HT-29 (cell line): ENCODE data around the gene DISC1. TPM values are rescaled to one million over a fixed set of nuclear protein-coding genes. Genes with fewer than 3 reads are reported as not detected.
A peak's percentile ranks its signal among the peaks of the same experiment; 100 is the strongest.

Experiments
- DNase-seq: peaks from one replicate; pipeline ENCODE4 v3.0.0-alpha.2; 2015; ENCODE audit warnings: low spot score
- total RNA-seq: library from RNA; depleted of rRNA; stranded (reverse); fragments of >200 nt; shearing (Covaris generic); gene quantifications from 2 replicates; pipeline ENCODE4 v1.2.3, GENCODE V29; 2014

DISC1 gene
- total RNA-seq, 1 experiment from 2014 or later, result 0.33 TPM

DNA sequence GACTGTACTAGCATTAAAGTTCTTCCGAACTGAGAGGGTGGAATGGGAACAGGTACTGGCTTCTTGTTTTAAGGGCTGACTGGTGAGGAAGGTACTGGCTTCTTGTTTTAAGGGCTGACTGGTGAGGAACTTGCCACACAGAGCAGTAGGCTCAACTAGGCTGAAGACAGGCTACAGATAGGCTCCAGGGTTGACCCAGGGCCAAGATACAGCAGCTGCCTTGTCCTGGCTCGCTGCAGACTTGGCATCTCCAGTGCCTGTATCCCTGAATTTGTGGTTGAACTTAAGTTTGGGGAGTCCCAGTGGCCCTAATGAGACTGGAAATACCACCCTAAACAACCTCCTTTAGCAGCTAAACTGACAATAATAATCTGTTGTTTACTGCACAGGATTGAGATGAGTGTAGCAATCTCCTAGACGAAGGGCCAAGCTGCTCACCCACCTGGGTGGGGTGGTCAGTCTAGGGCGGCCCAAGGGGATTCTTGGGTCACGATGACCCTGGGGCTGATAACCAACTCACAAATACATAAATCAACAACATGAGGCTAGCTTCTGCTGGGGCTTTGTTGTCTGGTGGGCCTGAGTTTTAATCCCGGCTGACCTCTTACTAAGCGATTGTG lies 227.1 kb downstream of the DISC1 start:
- DNase-seq, result no peak

DNA sequence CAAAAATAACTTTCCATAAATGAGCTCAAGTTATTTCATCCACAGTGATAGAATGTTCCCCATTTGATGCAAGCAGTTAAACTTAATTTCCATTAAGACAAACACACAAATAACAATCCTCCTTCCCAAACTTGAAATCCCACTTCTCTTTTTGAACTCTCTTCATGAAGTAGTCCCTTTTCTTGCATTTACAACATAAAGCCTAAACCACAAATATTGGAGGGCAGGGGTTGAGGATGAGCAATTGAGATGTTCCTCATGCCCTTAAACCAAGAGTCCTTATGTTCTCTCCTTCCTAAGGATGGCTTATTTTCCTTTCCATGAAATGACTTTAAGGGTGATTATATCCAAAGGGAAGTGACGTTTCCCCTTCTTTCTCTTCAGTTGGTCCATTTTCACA lies 228.8 kb downstream of the DISC1 start:
- DNase-seq, result no peak

DNA sequence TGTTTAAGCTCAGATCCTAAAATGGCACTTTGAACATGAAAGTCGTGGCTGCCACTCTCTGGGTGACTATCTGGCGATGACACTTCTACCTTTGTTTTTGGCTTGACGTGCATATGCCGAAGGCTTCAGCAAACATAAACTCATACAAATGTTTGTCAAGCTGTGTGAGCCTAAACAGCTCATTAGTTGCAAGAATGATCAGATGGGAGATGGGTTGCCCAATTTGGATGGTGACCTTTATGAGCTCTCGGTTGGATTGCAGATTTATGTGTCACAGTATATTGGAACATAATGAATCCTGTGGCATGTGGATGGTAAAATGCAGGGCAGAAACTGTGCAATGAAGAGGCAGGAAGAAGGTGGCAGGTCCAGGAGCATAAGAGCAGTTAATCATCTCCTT lies 229.3 kb downstream of the DISC1 start:
- DNase-seq, result no peak

DNA sequence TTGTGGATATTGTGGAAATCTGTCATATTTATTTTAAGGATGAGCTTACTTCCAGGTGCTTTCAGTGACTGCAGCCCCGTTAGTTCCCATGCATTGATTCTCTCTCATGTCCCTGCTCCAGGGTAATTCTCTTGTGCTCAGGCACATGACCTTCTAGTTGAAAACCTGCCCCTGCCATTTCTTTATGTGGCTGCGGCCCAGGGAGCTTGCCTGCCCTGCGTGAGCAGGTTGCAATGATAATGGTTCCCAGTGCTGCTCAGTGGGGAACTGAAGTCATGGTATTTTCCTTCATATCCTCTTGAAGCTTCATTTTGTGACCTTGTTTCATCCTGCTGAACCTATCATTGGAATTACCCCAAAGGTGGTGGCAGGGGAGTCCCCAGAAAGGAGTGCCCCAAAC lies 229.8 kb downstream of the DISC1 start:
- DNase-seq, result no peak

DNA sequence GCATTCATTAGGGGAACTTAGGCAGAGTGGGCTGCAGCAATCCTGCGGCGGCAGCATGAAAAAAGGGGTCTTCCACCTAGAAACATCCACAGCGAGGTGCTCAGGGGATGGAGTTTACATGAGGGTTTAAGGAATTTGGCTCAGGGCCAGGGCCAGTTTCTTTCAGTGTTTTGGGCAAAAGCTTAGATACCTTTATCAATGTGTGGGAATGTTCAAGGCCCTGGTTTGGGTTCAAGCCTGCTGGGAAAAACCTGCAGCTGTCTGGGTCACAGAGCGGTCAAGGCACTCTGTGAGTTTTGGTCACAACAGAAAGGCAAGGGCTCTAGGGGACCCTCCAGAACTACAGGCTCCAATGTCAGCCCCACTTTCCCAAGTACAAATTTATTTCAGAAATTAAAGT lies 230.3 kb downstream of the DISC1 start:
- DNase-seq, result no peak

DNA sequence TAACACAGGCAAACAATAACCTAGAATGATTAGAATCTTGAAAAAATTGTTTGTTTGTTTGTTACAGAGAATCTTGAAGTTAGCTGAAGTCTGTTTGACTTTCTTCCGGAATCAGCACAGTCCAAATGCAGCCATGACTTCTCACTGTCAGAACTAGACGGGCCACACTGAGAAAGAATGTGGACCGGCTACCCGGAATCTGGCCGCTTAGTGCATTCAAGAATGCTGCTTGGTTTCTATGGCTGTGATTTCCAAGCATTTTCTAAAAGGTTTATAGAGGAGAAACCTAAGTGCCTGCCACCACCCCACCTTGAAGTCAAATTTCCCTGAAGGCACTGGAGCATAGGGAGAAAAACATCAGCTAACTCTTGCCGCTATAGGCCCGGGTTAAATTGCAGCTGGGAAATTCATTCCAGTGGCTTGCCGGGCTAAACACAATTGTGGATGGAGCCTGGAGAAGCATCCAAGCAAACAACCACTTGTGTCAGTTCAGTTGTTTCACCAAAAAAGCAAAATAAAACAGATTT lies 231.1 kb downstream of the DISC1 start:
- DNase-seq, result no peak

DNA sequence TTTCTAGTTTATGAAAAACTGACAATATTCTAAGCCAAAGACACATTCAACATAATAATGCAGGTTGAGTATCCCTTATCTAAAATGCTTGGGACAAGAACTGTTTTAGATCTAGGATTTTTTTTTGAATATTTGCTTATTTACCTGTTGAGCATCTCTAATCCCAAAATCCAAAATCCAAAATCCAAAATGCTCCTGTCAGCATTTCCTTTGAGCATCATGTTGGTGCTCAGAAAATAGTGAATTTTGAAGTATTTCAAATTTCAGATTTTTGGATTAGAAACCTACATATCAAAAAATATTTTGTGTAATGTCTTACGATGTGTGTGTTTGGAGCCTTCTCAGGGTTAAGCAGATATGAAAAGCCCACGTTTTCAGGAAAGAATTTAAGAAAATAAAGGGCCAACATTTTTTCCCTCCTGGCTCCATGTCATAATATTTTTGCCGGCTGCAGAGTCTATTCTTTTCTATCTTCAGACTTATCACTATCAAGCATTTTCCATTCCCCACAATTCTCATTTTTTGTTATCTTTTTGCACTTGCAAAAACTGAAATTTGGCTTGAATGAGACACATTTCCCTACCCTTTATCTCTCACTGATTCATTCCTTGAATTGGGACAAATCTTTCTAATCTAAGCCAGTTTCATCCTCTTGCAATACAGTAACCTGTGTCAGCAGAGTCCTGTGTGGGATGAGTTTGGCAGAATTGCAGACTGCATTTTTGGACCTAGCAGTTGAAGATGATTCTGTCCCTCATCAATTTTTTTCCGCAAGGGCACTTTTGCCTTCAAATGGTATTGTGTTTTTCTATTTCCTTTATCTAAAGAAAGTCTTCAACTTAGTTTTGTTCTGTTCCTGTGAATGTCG lies 233.9 kb downstream of the DISC1 start:
- DNase-seq, result no peak

DNA sequence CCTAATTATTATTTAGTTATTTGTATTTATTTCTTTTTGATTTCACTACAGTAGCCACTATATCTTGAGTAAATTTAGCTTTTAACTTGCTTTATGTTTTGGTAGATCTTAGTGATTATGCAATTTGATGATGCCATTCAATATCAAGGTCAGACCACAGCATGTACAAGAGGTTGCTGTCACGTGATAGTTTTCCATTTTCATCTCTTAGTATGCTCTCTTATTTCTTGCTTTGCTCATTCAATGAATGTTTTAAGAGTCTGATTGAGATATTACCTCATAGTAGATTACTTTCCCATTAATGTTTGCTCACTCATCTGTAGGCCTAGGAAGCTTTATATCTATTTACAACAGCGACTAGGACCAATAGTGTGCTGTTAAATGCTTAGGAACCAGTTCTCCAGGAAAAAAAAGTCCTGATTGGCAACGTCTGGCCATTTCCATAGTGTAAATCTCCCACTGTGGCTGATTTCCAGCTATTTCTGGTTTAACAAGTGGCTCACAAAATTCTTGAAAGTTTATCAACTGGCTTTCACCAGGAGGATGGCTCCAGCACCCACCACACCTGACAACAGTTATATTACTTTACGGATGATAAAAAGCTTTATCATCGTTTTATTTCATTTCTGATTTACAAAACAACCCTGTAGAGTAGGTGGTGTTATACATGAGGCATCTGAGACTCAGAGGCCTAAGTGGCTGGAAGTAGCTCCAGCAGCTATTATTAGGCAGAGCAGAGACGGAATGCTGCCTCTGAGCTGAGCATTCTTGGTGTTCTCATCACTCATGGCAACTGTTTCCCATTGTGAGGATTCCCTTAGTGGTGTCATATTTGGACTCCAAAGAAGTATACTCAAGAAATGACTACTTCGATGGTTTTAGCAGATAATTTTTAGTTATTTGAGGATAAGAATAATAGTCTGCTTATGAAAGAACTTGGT lies 235.2 kb downstream of the DISC1 start:
- no peak for DNase-seq

DNA sequence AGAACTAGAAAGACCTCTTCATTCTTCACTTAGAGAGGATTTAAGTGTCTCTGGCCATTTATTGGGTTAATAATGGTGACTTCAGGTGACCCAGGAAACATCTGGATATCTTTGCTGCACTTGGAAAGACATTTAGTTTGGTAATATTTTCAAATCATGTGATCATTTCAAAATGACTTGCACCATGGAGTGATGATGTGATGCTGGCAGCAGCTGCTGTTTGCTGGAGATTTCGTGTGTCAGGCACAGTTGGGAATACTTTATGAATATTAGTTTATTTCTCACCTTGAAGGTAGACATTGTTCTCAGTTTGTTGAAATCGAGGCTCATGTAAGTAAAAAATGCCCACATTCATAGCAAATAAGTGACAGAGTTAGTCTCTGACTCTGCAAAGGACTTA lies 236.0 kb downstream of the DISC1 start:
- DNase-seq, result no peak

DNA sequence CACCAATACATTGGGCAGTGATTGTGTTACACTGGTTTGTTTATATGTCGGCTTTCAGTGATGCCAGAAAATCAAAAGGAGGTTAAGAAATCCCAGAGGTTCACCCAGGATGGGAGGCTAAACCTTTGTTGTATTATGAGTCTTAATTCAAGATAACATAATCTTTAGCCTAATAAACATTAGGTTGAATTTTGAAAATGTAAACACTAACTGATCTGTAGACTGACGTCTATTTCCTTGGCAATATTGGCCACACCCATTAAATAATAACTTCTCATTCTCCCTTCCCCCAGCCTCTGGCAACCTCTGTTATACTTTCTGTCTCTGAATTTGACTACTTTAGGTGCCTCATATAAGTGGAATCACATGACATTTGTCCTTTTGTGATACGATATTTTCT lies 238.7 kb downstream of the DISC1 start:
- no peak for DNase-seq

DNA sequence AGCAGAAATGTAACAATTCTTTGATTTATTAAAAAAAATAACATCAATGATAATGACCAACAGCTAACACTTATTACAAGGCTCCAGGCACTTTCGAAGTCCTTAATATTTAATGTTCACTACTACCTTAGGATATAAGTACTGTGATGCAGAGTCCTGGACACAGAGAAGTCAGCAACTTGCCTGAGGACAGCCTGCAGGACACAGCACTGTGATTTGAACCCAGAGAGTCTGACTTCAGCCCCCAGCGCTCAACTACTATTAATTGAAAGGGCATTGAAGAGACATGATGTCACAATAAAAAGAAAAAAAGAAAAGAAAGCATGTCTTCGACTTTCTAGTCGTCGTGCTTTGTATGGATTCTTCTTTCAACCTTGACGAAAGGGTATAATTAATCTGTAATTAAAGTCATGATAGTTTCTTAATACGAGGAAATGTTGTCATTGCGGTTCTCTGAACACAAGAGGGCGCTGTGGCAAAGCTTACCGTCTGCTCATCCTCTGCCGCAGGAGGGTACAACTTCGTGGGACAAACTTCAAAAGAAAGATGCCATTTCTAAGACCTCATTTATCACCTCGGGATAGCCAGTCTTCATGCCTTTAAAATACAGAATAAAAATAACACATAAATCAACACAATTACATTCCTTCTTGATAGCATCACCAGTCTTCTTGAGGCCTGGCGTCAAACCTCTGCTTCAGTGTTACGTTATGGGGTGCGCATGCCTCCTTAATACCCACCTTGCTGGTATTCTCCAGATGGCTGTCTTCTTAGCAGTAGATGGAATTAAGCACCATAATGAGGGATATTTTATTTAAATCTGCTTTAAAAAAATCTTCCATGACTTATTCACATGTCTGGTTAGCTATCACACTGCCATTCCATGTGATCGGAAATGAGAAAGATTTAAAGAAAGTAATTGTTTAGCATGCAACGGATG lies 240.1 kb downstream of the DISC1 start:
- DNase-seq, result peak; percentile 80

DNA sequence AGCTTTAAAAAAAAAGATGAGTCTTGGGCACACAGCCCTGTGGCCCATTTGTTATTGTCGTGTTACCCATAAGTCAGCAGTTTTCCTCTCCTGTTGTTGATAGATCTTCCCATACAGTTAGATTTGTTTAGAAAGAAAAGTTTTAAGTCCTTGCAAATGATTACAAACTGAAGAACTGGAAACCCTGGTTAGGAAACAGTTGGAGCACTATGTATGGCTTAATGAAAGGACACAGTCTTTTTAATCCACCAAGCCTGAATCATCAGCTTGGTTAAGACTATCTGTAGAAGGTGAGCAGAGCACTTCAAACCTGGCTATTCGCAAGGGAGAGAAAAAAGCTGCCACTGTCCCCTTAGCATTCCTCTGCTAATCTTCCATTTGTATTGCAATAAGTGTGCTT lies 241.0 kb downstream of the DISC1 start:
- DNase-seq, result no peak

DNA sequence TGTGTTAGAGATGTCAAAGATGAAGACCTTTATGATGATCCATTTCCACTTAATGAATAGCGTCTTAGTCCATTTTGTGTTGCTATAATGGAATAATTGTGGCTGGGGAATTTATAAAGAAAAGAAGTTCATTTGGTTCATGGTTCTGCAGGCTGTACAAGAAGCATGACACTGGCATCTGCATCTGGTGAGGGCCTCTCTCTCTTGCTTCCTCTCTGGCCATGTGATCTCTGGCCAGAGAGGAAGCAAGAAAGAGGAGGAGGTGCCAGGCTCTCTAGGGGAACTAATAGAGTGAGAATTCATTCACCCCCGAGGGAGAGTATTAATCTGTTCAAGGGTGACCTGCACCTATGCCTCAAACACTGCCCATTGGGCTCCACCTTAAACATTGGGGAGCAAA lies 242.8 kb downstream of the DISC1 start:
- DNase-seq, result no peak

DNA sequence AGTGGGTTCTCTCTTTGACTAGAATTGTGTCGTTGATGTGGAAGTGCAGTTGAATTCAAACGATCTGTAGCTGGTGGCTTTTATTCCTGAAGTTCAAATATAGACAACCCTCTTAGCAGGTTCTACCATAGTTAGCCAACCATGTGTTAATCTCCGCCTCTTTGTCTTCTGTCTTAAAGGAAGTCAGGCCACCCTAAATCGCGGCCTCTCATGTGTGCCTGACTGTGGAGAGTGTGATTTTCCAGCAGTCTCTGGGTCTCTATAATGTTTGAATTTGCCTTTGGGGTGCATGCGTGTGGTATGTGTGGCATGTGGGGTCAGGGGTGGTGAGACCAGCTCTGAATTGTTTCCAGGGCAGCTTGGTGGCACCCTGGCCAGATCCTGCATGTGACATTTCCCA lies 244.9 kb downstream of the DISC1 start:
- DNase-seq, result no peak

DNA sequence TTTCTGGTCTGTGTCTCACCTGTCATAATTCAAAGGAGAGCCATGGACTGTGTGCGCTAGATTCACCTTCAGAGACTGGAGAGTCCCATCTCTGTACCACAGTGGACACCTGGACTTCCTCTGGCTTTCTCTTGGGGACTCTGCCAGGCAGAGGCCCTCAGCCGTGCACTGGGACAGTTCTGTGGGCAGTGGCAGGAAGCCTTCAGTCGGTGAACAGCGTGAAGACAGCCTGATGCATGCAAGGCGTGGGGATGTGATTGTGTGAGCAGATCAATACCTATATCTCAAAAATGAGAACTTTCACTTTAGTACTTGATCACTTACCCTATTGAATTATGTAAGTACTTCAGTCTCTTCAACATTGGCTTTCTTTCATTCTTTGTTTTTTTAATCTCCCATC lies 245.3 kb downstream of the DISC1 start:
- DNase-seq, result no peak

DNA sequence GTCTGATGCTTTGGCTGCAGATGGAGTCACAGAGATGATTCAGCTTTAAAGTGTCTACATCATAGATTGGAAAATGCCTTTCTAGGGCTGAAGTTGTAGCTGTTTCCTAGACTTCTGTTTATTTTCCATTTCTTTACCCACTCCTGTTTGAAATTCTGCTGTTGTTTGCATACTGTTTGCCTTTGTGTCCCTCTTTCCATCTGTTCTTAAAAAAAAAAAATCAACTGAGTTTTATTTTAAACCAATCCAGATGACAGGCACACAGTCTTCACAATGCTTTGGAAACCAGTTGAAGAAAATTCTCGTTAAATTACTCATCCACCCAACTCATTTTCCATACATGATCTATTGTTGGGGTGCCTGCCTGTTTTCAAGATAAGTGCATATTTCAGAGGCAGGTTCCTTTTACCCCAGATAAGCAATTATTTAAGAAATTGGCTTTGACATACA lies 245.9 kb downstream of the DISC1 start:
- no peak for DNase-seq

DNA sequence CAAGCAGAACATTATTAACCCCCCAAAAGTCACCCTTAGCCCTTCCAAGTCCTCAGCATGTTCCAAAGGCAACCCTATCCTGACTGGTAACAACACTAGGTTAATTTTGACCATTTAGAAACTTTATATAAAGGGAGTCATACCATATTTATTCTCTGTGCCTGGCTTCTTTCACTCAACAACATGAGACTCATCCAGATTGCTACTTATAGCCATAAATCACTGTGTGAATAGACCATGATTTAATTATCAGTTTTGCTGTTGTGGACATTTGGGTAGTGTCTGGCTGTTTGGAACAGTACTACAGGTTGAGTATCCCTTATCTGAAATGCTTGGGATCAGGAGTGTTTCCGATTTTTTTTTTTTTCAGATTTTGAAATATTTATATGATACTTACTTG lies 252.1 kb downstream of the DISC1 start:
- no peak for DNase-seq

DNA sequence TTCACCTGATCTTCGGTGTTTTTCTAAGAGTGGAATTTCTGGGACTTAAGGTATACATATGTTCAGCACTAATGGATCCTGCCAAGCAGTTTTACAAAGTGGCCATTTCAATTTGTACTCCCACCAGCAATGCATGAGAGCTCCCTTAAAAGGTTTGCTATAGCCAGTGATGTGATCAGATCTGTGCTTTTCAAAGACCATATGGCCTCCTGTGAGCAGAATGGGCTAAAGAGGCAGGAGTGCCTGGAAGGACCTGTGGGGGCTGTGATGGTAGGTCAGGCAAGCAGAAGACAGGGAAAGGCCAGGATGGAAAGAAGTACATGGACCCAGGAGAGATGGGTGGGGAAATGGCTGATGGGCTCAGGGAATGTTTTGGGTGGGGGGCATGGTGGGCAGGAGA lies 252.7 kb downstream of the DISC1 start:
- no peak for DNase-seq

DNA sequence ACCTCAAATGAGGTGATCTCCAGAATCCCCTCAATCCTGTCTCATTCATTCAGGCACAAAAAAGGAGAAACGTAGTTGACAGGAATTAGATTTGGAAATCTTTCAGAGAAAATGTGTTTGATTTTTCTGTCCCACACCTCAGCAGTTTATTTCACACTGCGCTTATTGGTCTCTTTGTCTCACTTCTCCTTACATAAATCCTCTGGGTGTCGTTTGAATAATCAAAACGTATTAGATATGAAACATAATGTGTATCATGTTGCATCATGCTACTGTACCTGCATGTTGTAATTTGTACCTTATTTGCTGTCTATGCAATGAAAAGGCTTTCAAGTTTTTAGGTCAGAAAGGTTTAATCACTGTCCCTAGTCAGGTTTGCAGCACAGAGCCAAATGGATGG lies 255.7 kb downstream of the DISC1 start:
- DNase-seq, result no peak

DNA sequence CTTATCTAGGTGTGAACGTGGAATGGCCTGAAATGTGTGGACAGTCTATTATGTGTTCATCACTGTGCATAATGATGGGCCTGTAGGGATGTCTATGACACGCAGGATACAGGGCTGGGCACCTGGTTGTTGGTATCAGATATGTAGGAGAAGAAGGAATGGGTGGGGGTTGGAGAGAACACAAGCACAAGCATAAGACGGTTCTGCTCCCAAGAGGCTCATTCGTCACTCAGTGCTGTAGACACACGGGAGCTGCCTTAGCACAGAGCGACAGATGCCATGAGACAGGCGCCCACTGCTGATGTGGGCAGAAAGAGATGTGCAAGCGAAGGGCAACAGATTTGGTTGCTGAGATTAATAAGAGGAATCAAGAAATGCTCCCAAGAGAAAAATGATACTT lies 256.2 kb downstream of the DISC1 start:
- DNase-seq, result no peak

DNA sequence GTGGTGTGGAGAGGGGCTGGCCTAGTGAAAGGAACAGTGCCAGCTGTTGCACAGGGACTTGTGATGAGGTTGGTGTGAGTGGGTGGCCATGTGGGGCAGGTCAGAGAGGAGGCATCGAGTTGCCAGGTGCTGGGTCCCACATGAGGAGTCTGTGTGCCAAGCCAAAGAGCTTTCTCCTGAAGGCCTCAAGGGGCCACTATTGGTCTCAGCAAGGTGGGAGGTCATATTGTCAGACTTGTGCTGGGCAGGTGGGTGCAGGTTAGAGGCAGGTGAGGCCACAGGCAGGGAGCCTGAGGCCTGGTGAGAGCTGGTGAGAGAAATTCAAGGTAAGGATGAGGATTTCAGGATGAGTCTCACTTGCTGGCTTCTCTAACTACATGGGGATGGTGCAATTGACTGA lies 256.8 kb downstream of the DISC1 start:
- no peak for DNase-seq
